Measurements from ENCODE around the gene NEURL3.

The NEURL3 gene

DNA sequence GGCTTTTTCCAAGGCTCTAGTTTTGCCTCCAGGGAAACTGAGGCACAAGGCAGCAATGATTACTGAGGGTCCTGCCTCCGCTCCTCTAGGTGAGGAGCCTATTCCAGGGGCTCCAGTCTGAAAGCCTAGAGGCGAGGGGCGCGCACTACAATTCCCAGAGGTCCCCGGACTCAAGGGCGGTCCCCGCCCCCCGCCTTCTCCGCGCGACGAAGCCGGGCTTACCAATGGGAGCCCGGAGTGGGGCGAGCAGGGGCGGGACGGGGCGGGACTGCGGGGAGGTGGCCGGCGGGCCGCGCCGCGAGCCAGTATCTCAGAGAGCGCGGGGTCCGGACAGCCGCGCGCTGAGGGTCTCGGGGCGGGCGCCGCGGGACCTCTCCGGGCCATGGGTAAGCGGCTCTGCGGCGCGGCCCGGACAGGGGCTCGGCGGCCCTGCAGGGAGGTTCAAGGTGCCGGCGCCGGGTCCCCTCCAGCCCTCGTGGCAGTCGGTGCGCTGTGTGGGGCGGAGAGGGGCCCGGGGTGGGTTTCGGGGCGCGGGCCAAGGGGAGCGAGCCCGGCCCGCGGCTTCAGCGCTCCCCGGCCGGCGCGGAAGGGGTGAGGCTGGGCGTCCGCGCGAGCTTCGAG, 31.4 kb upstream of the NEURL3 start, which contains the start of gene ARID5A:
Gene ARID5A, plus strand, starts transcription at position 308 of the 621 bp plus-strand sequence. Its CDS starts 75 bp downstream, at position 383.
- peak within 1 kb of the TSS; percentile 97 for H2AFZ ChIP-seq (ENCODE audit: low read depth, low read length)
- peak within 1 kb of the TSS; percentile 87 for H3K4me3 ChIP-seq (ENCODE audit: low read length)
- H3K36me3 ChIP-seq (replicated peaks; ENCODE audit: low read depth, low read length): peaks cover 21% of the 10 kb centered on the region
- H3K9me3 ChIP-seq (ENCODE audit: insufficient read depth, low read length): no peaks in the 10 kb centered on the region
- H3K27me3 ChIP-seq (ENCODE audit: low read depth, low read length): peaks cover 40% of the 10 kb centered on the region
- H3K9ac ChIP-seq (ENCODE audit: low read length): peak within 1 kb of the TSS; percentile 86
- H4K20me1 ChIP-seq (ENCODE audit: insufficient read depth, low read length): peaks cover 39% of the 10 kb centered on the region
- peaks cover 32% of the 10 kb centered on the region for H3K79me2 ChIP-seq (ENCODE audit: low read length)
- H3K4me2 ChIP-seq (ENCODE audit: low read length): peak within 1 kb of the TSS; percentile 94
- peaks cover 47% of the 10 kb centered on the region for H3K4me1 ChIP-seq (ENCODE audit: low read length)
- TF ChIP-seq EZH2phosphoT487 (IDR thresholded peaks at IDR 0.05; ENCODE audit: low read depth): no peak
- TF ChIP-seq, protein P1, sequence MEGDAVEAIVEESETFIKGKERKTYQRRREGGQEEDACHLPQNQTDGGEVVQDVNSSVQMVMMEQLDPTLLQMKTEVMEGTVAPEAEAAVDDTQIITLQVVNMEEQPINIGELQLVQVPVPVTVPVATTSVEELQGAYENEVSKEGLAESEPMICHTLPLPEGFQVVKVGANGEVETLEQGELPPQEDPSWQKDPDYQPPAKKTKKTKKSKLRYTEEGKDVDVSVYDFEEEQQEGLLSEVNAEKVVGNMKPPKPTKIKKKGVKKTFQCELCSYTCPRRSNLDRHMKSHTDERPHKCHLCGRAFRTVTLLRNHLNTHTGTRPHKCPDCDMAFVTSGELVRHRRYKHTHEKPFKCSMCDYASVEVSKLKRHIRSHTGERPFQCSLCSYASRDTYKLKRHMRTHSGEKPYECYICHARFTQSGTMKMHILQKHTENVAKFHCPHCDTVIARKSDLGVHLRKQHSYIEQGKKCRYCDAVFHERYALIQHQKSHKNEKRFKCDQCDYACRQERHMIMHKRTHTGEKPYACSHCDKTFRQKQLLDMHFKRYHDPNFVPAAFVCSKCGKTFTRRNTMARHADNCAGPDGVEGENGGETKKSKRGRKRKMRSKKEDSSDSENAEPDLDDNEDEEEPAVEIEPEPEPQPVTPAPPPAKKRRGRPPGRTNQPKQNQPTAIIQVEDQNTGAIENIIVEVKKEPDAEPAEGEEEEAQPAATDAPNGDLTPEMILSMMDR (IDR thresholded peaks at IDR 0.05; ENCODE audit: low read depth, low read length): no peak
- peak within 1 kb of the TSS; percentile 79 for H3K27ac ChIP-seq (ENCODE audit: low read length)

DNA sequence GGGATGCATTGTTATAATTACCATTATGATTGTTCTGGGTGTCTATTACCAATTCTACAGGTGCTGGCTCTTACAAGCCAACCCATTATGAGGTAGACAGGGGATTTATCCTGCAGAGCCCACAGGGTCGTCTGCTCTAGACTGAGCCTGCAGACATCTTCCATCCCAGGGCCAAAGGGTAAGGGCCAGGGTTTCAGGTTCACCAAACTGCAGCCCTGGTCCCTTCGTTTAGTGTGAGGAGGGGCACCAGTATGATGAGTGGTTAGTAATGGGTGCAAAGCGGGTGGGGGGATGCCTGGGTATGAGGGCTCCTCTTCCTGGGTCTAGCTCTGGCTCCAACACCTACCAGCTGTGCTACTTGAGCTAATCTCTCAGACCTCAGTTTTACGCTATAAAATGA, 30.2 kb upstream of the NEURL3 start:
- Histone ChIP-seq H4K20me1 (ENCODE audit: insufficient read depth, low read length) (peaks cover 30% of the 10 kb centered on the region), H3K4me3 (ENCODE audit: low read length) (no peak overlapping the region), H3K36me3 (replicated peaks; ENCODE audit: low read depth, low read length) (peaks cover 21% of the 10 kb centered on the region), H3K27me3 (ENCODE audit: low read depth, low read length) (peaks cover 52% of the 10 kb centered on the region), H3K4me1 (ENCODE audit: low read length) (peaks cover 59% of the 10 kb centered on the region), H3K27ac (ENCODE audit: low read length) (no peak overlapping the region), H3K9me3 (ENCODE audit: insufficient read depth, low read length) (no peaks in the 10 kb centered on the region), H3K9ac (ENCODE audit: low read length) (no peak overlapping the region), H3K79me2 (ENCODE audit: low read length) (peaks cover 31% of the 10 kb centered on the region), H2AFZ (ENCODE audit: low read depth, low read length) (no peak overlapping the region), H3K4me2 (ENCODE audit: low read length) (no peak overlapping the region)
- no peak for TF ChIP-seq EZH2phosphoT487 (IDR thresholded peaks at IDR 0.05; ENCODE audit: low read depth)
- TF ChIP-seq, protein P1 (IDR thresholded peaks at IDR 0.05; ENCODE audit: low read depth, low read length): no peak

DNA sequence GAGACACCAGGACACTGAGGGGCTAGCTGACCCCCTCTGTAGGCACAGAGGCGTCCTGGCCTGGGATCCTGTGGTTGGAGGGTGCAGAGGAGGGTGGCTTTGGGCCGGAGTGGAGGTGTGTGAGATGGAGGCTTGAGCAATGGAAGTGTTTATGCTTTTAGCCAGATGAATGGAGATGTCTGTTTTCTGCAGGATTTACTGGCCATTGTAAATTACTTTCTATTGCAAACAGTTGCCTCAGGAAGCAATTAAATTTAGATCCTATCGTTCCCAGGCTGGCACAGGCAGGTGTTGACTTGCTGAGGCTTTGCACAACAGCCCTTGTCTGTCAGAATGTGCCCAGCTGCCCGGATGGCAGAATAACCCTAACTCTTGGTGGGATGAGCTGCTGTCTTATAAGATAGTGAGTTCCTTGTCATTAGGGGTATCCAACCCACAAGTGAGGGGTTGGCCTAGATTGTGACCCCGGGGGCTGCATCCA, 29.6 kb upstream of the NEURL3 start:
- Histone ChIP-seq H2AFZ (ENCODE audit: low read depth, low read length) (no peak overlapping the region), H3K36me3 (replicated peaks; ENCODE audit: low read depth, low read length) (peaks cover 16% of the 10 kb centered on the region), H4K20me1 (ENCODE audit: insufficient read depth, low read length) (peaks cover 24% of the 10 kb centered on the region), H3K27ac (ENCODE audit: low read length) (no peak overlapping the region), H3K9ac (ENCODE audit: low read length) (no peak overlapping the region), H3K9me3 (ENCODE audit: insufficient read depth, low read length) (no peaks in the 10 kb centered on the region), H3K79me2 (ENCODE audit: low read length) (peaks cover 25% of the 10 kb centered on the region), H3K4me2 (ENCODE audit: low read length) (no peak overlapping the region), H3K4me3 (ENCODE audit: low read length) (no peak overlapping the region), H3K4me1 (ENCODE audit: low read length) (peaks cover 65% of the 10 kb centered on the region), H3K27me3 (ENCODE audit: low read depth, low read length) (peaks cover 58% of the 10 kb centered on the region)
- TF ChIP-seq EZH2phosphoT487 (IDR thresholded peaks at IDR 0.05; ENCODE audit: low read depth): no peak
- TF ChIP-seq, protein P1 (IDR thresholded peaks at IDR 0.05; ENCODE audit: low read depth, low read length): no peak

DNA sequence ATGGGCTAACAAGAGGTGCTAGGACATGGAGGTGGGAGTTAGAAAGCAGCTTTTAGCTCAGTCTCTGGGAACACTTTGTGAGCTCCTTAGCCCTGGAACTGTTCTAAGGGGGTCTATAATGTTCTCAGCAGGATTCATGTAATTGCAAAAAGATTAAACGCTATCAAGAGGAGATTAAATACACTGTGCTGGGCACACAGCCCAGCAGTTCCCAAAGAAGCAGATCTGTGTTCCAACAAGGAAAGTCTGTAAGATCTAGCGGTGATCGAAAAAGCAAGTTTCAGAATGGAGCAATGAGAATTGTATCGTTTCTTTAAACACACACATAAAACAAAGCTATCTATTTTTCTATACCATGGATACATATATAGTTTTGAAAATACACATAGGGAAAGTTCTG, 29.0 kb upstream of the NEURL3 start:
- H3K4me1 ChIP-seq (ENCODE audit: low read length): peaks cover 71% of the 10 kb centered on the region
- TF ChIP-seq, protein P1 (IDR thresholded peaks at IDR 0.05; ENCODE audit: low read depth, low read length): no peak
- TF ChIP-seq EZH2phosphoT487 (IDR thresholded peaks at IDR 0.05; ENCODE audit: low read depth): no peak
- H3K4me2 ChIP-seq (ENCODE audit: low read length): no peak overlapping the region
- H3K4me3 ChIP-seq (ENCODE audit: low read length): no peak overlapping the region
- peaks cover 18% of the 10 kb centered on the region for H4K20me1 ChIP-seq (ENCODE audit: insufficient read depth, low read length)
- H3K9me3 ChIP-seq (ENCODE audit: insufficient read depth, low read length): no peaks in the 10 kb centered on the region
- H3K27me3 ChIP-seq (ENCODE audit: low read depth, low read length): peaks cover 64% of the 10 kb centered on the region
- peaks cover 19% of the 10 kb centered on the region for H3K79me2 ChIP-seq (ENCODE audit: low read length)
- peaks cover 12% of the 10 kb centered on the region for H3K36me3 ChIP-seq (replicated peaks; ENCODE audit: low read depth, low read length)
- H2AFZ ChIP-seq (ENCODE audit: low read depth, low read length): no peak overlapping the region
- no peak overlapping the region for H3K9ac ChIP-seq (ENCODE audit: low read length)
- no peak overlapping the region for H3K27ac ChIP-seq (ENCODE audit: low read length)
